Tibial nerve (tissue), 4 donors: ENCODE measurements around the gene LY6G5B. TPM values are rescaled to one million over a fixed set of nuclear protein-coding genes. Genes with fewer than 3 reads are reported as not detected.

Source experiments
- DNase-seq, 2 donors: peaks; one replicate each; pipeline ENCODE4 v3.0.0-alpha.2; 2019; ENCODE audit warnings: low spot score in 2 of 2
- H3K27ac ChIP-seq, 4 donors: fragments of 200-600 bp; sonication (generic) in 3 of 4; one replicate each; pipeline ENCODE4 v1.5.1; 2017 to 2019; ENCODE audit warnings: mild to moderate bottlenecking in 1 of 4
- H3K27me3 ChIP-seq, 2 donors: fragments of 200-600 bp; sonication (generic) in 1 of 2; one replicate each; pipeline versions ENCODE4 v1.5.1 to v1.6.0; 2017 to 2019
- H3K36me3 ChIP-seq, 3 donors: fragments of 200-600 bp; sonication (generic); one replicate each; pipeline ENCODE4 v1.5.1; 2018 to 2019
- H3K4me1 ChIP-seq, 4 donors: fragments of 200-600 bp; sonication (generic) in 3 of 4; one replicate each; pipeline ENCODE4 v1.5.1; 2017 to 2019
- H3K4me3 ChIP-seq, 4 donors: fragments of 200-600 bp; sonication (generic) in 3 of 4; one replicate each; pipeline ENCODE4 v1.5.1; 2017 to 2019; ENCODE audit warnings: mild to moderate bottlenecking in 1 of 4, moderate library complexity in 1 of 4
- H3K9me3 ChIP-seq, 4 donors: fragments of 200-600 bp; sonication (generic) in 3 of 4; one replicate each; pipeline ENCODE4 v1.5.1; 2017 to 2019
- CTCF ChIP-seq, 5 experiments: fragments of 200-600 bp in 3 of 5; fragments of 450-650 bp in 2 of 5; sonication (generic) in 3 of 5; IDR thresholded peaks; one replicate each; pipeline ENCODE4 v1.5.1; 2016 to 2019; ENCODE audit warnings: antibody characterized with exemption in 5 of 5, mild to moderate bottlenecking in 3 of 5, moderate library complexity in 2 of 5
- EP300 ChIP-seq, 2 donors: sonication (generic); formaldehyde crosslinking; IDR thresholded peaks; one replicate each; pipeline ENCODE4 v1.6.1; 2017; ENCODE audit warnings: antibody characterized with exemption in 2 of 2, mild to moderate bottlenecking in 1 of 2
- POLR2A ChIP-seq, 2 donors: fragments of 450-650 bp; IDR thresholded peaks; one replicate each; pipeline ENCODE4 v1.6.1; 2017; ENCODE audit warnings: antibody characterized with exemption in 2 of 2, mild to moderate bottlenecking in 2 of 2, moderate library complexity in 2 of 2
- WGBS, 2 donors: methylation state at CpG; one replicate each; pipeline ENCODE4 v1.1.5; 2018; 5-methylcytosine and 5-hydroxymethylcytosine counted together
- total RNA-seq, 4 donors: library from RNA; depleted of rRNA; stranded (reverse); fragments of >200 nt; gene quantifications; one replicate each; pipeline ENCODE4 v1.1.0, GENCODE V29; 2016

The LY6G5B gene
- total RNA-seq, 4 donors from 2014 or later = 7.6 to 13.0 (median 9.8) TPM

GRCh38 chr6:31710523-31711219, 40.9 kb downstream of the LY6G5B start:
- no peak overlapping the region for H3K4me3 ChIP-seq
- H3K27me3 ChIP-seq = no peaks in the 10 kb centered on the region
- no peak overlapping the region for H3K27ac ChIP-seq
- H3K9me3 ChIP-seq = no peaks in the 10 kb centered on the region
- peaks cover 0 to 7% (median 0%) of the 10 kb centered on the region in 4 donors for H3K4me1 ChIP-seq
- 69 to 72% methylated on average over 5 of the region's 5 CpGs for WGBS, 2 donors
- no peaks in the 10 kb centered on the region for H3K36me3 ChIP-seq
- TF ChIP-seq POLR2A (IDR thresholded peaks at IDR 0.05) (no peak), EP300 (IDR thresholded peaks at IDR 0.05) (no peak), CTCF (IDR thresholded peaks at IDR 0.05) (no peak)
- DNase-seq = no peak

GRCh38 chr6:31711233-31711632, 41.5 kb downstream of the LY6G5B start:
- Histone ChIP-seq H3K27ac (no peak overlapping the region), H3K4me3 (no peak overlapping the region), H3K27me3 (no peaks in the 10 kb centered on the region), H3K4me1 (peaks cover 0 to 7% (median 0%) of the 10 kb centered on the region in 4 donors), H3K9me3 (no peaks in the 10 kb centered on the region), H3K36me3 (no peaks in the 10 kb centered on the region)
- 56 to 59% methylated on average over 8 of the region's 8 CpGs for WGBS, 2 donors
- no peak for DNase-seq
- TF ChIP-seq EP300 (IDR thresholded peaks at IDR 0.05) (no peak), CTCF (IDR thresholded peaks at IDR 0.05) (no peak), POLR2A (IDR thresholded peaks at IDR 0.05) (no peak)

GRCh38 chr6:31712296-31712695, 42.5 kb downstream of the LY6G5B start:
- no peak overlapping the region for H3K27ac ChIP-seq
- 79% methylated on average over 8 of the region's 8 CpGs for WGBS, 2 donors
- TF ChIP-seq POLR2A (IDR thresholded peaks at IDR 0.05) = no peak
- TF ChIP-seq CTCF (IDR thresholded peaks at IDR 0.05) = no peak
- H3K4me3 ChIP-seq = no peak overlapping the region
- no peaks in the 10 kb centered on the region for H3K27me3 ChIP-seq
- H3K36me3 ChIP-seq = no peaks in the 10 kb centered on the region
- H3K4me1 ChIP-seq = peaks cover 0 to 7% (median 0%) of the 10 kb centered on the region in 4 donors
- DNase-seq = no peak
- no peaks in the 10 kb centered on the region for H3K9me3 ChIP-seq

- Histone ChIP-seq H3K36me3 (no peaks in the 10 kb centered on the region), H3K4me1 (peaks cover 0 to 7% (median 0%) of the 10 kb centered on the region in 4 donors), H3K9me3 (no peaks in the 10 kb centered on the region), H3K4me3 (no peak overlapping the region), H3K27ac (no peak overlapping the region), H3K27me3 (no peaks in the 10 kb centered on the region)
- 51 to 53% methylated on average over 4 of the region's 4 CpGs for WGBS, 2 donors
- no peak for DNase-seq
- no peak for TF ChIP-seq POLR2A (IDR thresholded peaks at IDR 0.05)
- TF ChIP-seq CTCF (IDR thresholded peaks at IDR 0.05) = no peak
- no peak for TF ChIP-seq EP300 (IDR thresholded peaks at IDR 0.05)
Measured at GRCh38 chr6:31713465-31713864, 43.7 kb downstream of the LY6G5B start.

DNA sequence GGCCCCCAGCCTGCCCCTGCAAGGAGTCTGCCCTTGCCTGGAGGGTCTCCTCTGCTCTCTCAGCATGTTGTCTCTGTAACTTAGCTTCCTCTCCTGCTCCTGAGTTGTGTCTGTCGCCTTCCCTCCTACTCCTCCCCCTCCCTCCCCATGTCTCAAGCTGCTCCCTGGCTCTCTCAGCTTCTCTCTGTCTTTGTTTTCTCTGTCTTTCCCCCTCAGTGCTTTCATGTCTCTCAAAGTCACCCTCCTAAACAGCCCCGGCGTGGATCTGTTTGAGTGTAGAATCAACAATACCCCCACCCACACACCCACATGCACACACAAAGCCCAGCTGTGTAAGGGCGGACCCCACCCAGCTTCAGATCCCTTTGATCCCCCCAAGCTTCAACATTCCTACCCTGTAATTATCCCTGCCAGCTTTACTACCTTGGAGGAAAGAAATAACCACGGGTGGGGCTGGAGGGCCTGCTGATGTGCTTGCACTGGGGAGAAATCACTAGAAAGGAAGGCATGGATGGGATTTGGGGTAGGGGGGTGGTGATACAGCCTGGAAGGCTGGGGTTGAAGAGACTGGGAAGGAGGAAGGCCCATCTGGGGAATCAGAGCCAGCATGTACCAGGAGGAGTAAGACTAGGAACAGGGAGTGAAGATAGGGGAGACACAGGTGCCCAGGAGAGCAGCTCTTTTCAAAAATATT, 44.4 kb downstream of the LY6G5B start:
- no peak for DNase-seq
- Histone ChIP-seq H3K4me1 (peaks cover 0 to 7% (median 0%) of the 10 kb centered on the region in 4 donors), H3K4me3 (no peak overlapping the region), H3K27ac (no peak overlapping the region), H3K9me3 (no peaks in the 10 kb centered on the region), H3K36me3 (no peaks in the 10 kb centered on the region), H3K27me3 (no peaks in the 10 kb centered on the region)
- 22 to 28% methylated on average over 5 of the region's 5 CpGs for WGBS, 2 donors
- TF ChIP-seq POLR2A (IDR thresholded peaks at IDR 0.05) = no peak
- TF ChIP-seq CTCF (IDR thresholded peaks at IDR 0.05) = no peak
- TF ChIP-seq EP300 (IDR thresholded peaks at IDR 0.05) = no peak
